NCI-H460 (cell line): ENCODE measurements around the gene PRAC2. TPM values are rescaled to one million over a fixed set of nuclear protein-coding genes. Genes with fewer than 3 reads are reported as not detected.
"Not testable (repeated sequence)": the region's sequence is repeated elsewhere in the genome, so short reads cannot be mapped to it uniquely, and the experiment has no call there.

Experiments used
- DNase-seq: peaks from one replicate; pipeline ENCODE4 v3.0.0-alpha.2; 2016; ENCODE audit warnings: low read depth; ENCODE audit errors: extremely low read depth
- polyA plus RNA-seq: library from polyadenylated mRNA; depleted of rRNA; stranded (reverse); fragments of >200 nt; gene quantifications from 2 replicates; pipeline ENCODE4 v1.2.3, GENCODE V29; 2014; cell fraction: nucleus; rRNA removed
- total RNA-seq: library from RNA; depleted of rRNA; stranded (reverse); fragments of >200 nt; shearing (Covaris generic); gene quantifications from 2 replicates; pipeline ENCODE4 v1.2.3, GENCODE V29; 2014; rRNA removed

PRAC2 gene
- not detected in 2 replicates for total RNA-seq
- not detected in 2 replicates for polyA plus RNA-seq

GRCh38 chr17:48722915-48723422 is at the start of gene PRAC2:
Gene PRAC2 (plus strand): TSS chr17:48723185. CDS start chr17:48724411, 1,226 bp downstream.
- DNase-seq, result no peak

- DNase-seq, result no peak
These were observed 45.9 kb upstream of the PRAC2 start for GRCh38 chr17:48676963-48677558.

- peak; percentile 58 for DNase-seq
These were observed 44.6 kb upstream of the PRAC2 start for GRCh38 chr17:48678141-48678971.

- no peak for DNase-seq
These were observed 43.4 kb upstream of the PRAC2 start for GRCh38 chr17:48679385-48680096.

GRCh38 chr17:48681609-48682008 is 41.4 kb upstream of the PRAC2 start:
- no peak for DNase-seq

GRCh38 chr17:48690655-48691054 is 32.3 kb upstream of the PRAC2 start:
- no peak for DNase-seq

GRCh38 chr17:48692049-48692448 is 30.9 kb upstream of the PRAC2 start:
- DNase-seq, result no peak

GRCh38 chr17:48693178-48693577 is 29.8 kb upstream of the PRAC2 start:
- no peak for DNase-seq

- no peak for DNase-seq
These were observed 21.0 kb upstream of the PRAC2 start for GRCh38 chr17:48701864-48702532.

GRCh38 chr17:48704361-48705248 is 18.4 kb upstream of the PRAC2 start:
- no peak for DNase-seq

GRCh38 chr17:48711128-48711527 is 11.9 kb upstream of the PRAC2 start:
- no peak for DNase-seq

GRCh38 chr17:48715496-48716399 is 7.2 kb upstream of the PRAC2 start:
- DNase-seq, result no peak

- DNase-seq, result not testable (repeated sequence)
These were observed 6.4 kb upstream of the PRAC2 start for GRCh38 chr17:48716549-48716948.

GRCh38 chr17:48717367-48718226 is 5.4 kb upstream of the PRAC2 start:
- DNase-seq, result no peak

GRCh38 chr17:48718227-48718760 is 4.7 kb upstream of the PRAC2 start:
- DNase-seq, result no peak

- no peak for DNase-seq
These were observed 4.0 kb upstream of the PRAC2 start for GRCh38 chr17:48718761-48719641.
